Measurements from ENCODE around the gene TNFSF12.
"Not testable (repeated sequence)": the region's sequence is repeated elsewhere in the genome, so short reads cannot be mapped to it uniquely, and the experiment has no call there.

TNFSF12 gene

GRCh38 chr17:7589891-7590691, 41.2 kb downstream of the TNFSF12 start, which contains the start of gene SOX15:
SOX15 (minus strand) TSS chr17:7590094; CDS start chr17:7589676, 418 bp downstream.
- Mint-ChIP-seq H3K9me3 (no peaks in the 10 kb centered on the region), H3K27ac (no peak within 1 kb of the TSS), H3K27me3 (ENCODE audit: low read depth, poor library complexity) (no peaks in the 10 kb centered on the region), H3K36me3 (ENCODE audit: low read depth) (peaks cover 40% of the 10 kb centered on the region), H3K4me1 (peaks cover 40% of the 10 kb centered on the region), H3K4me3 (no peak within 1 kb of the TSS)
- DNase-seq: no peak
- TF ChIP-seq, protein P1, sequence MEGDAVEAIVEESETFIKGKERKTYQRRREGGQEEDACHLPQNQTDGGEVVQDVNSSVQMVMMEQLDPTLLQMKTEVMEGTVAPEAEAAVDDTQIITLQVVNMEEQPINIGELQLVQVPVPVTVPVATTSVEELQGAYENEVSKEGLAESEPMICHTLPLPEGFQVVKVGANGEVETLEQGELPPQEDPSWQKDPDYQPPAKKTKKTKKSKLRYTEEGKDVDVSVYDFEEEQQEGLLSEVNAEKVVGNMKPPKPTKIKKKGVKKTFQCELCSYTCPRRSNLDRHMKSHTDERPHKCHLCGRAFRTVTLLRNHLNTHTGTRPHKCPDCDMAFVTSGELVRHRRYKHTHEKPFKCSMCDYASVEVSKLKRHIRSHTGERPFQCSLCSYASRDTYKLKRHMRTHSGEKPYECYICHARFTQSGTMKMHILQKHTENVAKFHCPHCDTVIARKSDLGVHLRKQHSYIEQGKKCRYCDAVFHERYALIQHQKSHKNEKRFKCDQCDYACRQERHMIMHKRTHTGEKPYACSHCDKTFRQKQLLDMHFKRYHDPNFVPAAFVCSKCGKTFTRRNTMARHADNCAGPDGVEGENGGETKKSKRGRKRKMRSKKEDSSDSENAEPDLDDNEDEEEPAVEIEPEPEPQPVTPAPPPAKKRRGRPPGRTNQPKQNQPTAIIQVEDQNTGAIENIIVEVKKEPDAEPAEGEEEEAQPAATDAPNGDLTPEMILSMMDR (IDR thresholded peaks at IDR 0.05): no peak

- H3K4me3 Mint-ChIP-seq: no peak overlapping the region
- TF ChIP-seq, protein P1 (IDR thresholded peaks at IDR 0.05): no peak
- H3K9me3 Mint-ChIP-seq: no peaks in the 10 kb centered on the region
- H3K36me3 Mint-ChIP-seq (ENCODE audit: low read depth): peaks cover 45% of the 10 kb centered on the region
- no peaks in the 10 kb centered on the region for H3K27me3 Mint-ChIP-seq (ENCODE audit: low read depth, poor library complexity)
- H3K27ac Mint-ChIP-seq: no peak overlapping the region
- H3K4me1 Mint-ChIP-seq: peaks cover 36% of the 10 kb centered on the region
- DNase-seq: no peak
These were observed 41.9 kb downstream of the TNFSF12 start for GRCh38 chr17:7590743-7591142.

GRCh38 chr17:7591596-7591995, 42.7 kb downstream of the TNFSF12 start:
- Mint-ChIP-seq H3K27ac (peak overlapping the region; percentile 30), H3K9me3 (no peaks in the 10 kb centered on the region), H3K36me3 (ENCODE audit: low read depth) (peaks cover 51% of the 10 kb centered on the region), H3K4me1 (peaks cover 32% of the 10 kb centered on the region), H3K4me3 (no peak overlapping the region), H3K27me3 (ENCODE audit: low read depth, poor library complexity) (no peaks in the 10 kb centered on the region)
- DNase-seq: no peak
- TF ChIP-seq, protein P1 (IDR thresholded peaks at IDR 0.05): no peak

GRCh38 chr17:7592422-7593021, 43.7 kb downstream of the TNFSF12 start:
- DNase-seq: no peak
- no peaks in the 10 kb centered on the region for H3K27me3 Mint-ChIP-seq (ENCODE audit: low read depth, poor library complexity)
- H3K4me3 Mint-ChIP-seq: no peak overlapping the region
- TF ChIP-seq, protein P1 (IDR thresholded peaks at IDR 0.05): no peak
- H3K9me3 Mint-ChIP-seq: no peaks in the 10 kb centered on the region
- H3K36me3 Mint-ChIP-seq (ENCODE audit: low read depth): peaks cover 60% of the 10 kb centered on the region
- peak overlapping the region; percentile 70 for H3K27ac Mint-ChIP-seq
- H3K4me1 Mint-ChIP-seq: peaks cover 30% of the 10 kb centered on the region

GRCh38 chr17:7593296-7593695, 44.4 kb downstream of the TNFSF12 start:
- DNase-seq: no peak
- Mint-ChIP-seq H3K27me3 (ENCODE audit: low read depth, poor library complexity) (no peaks in the 10 kb centered on the region), H3K27ac (peak overlapping the region; percentile 23), H3K4me3 (no peak overlapping the region), H3K36me3 (ENCODE audit: low read depth) (peaks cover 64% of the 10 kb centered on the region), H3K9me3 (no peaks in the 10 kb centered on the region), H3K4me1 (peaks cover 27% of the 10 kb centered on the region)
- TF ChIP-seq, protein P1 (IDR thresholded peaks at IDR 0.05): no peak

- peaks cover 72% of the 10 kb centered on the region for H3K36me3 Mint-ChIP-seq (ENCODE audit: low read depth)
- not testable (repeated sequence) for H3K9me3 Mint-ChIP-seq; H3K4me3 Mint-ChIP-seq; H3K27ac Mint-ChIP-seq; DNase-seq; H3K27me3 Mint-ChIP-seq (ENCODE audit: low read depth, poor library complexity)
- peaks cover 18% of the 10 kb centered on the region for H3K4me1 Mint-ChIP-seq
These were observed 48.7 kb downstream of the TNFSF12 start for GRCh38 chr17:7597561-7597960.

Data from nephron progenitor cell (in vitro differentiated cells).